ENCODE results near the gene TRAPPC12. TPM values are rescaled to one million over a fixed set of nuclear protein-coding genes. Genes with fewer than 3 reads are reported as not detected.
"Not testable (repeated sequence)": the region's sequence is repeated elsewhere in the genome, so short reads cannot be mapped to it uniquely, and the experiment has no call there.

Gene TRAPPC12
- total RNA-seq, 1 donor from 2014 or later = 130 TPM

DNA sequence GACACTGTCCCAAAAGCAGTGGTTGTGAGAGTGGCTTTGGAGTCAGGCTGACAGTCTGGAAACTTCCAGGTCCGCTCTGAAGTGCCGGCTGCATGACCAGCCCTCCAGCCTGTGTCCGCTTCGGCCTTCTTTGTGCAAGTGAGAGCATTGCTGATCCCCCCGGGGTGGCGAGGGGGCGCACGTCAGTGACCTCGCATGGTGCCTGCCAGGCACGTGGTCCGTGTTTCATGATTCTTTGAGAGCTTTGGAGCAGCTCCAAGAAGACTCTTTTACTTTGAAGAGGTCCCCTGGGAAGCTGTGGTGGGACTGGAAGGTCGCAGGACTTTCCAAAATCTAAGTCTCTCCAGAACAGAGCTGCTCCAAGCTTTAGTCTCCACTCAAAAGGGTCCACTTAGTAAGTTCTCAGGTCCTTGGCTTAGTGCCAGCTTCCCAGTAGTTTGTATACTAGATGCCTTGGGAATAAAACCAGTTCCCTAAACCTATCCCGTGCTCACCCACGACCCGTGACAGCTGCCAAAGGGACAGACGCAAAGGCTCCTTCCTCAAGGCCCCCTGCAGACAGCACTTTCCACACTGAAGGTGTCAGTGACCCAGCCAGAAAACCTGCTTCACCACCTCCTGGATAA is 71.0 kb downstream of the TRAPPC12 start:
- peaks cover 14% of the 10 kb centered on the region for H3K36me3 Mint-ChIP-seq (ENCODE audit: unreplicated experiment)
- peaks cover 34% of the 10 kb centered on the region for H3K4me1 Mint-ChIP-seq (ENCODE audit: low read depth, unreplicated experiment)
- peaks cover 6% of the 10 kb centered on the region for H3K9me3 Mint-ChIP-seq (ENCODE audit: unreplicated experiment)
- H3K27ac Mint-ChIP-seq (ENCODE audit: unreplicated experiment) = no peak overlapping the region
- no peak for DNase-seq
- H3K4me3 Mint-ChIP-seq (ENCODE audit: unreplicated experiment) = no peak overlapping the region
- peaks cover 2% of the 10 kb centered on the region for H3K27me3 Mint-ChIP-seq (ENCODE audit: unreplicated experiment)
- TF ChIP-seq, protein P1, sequence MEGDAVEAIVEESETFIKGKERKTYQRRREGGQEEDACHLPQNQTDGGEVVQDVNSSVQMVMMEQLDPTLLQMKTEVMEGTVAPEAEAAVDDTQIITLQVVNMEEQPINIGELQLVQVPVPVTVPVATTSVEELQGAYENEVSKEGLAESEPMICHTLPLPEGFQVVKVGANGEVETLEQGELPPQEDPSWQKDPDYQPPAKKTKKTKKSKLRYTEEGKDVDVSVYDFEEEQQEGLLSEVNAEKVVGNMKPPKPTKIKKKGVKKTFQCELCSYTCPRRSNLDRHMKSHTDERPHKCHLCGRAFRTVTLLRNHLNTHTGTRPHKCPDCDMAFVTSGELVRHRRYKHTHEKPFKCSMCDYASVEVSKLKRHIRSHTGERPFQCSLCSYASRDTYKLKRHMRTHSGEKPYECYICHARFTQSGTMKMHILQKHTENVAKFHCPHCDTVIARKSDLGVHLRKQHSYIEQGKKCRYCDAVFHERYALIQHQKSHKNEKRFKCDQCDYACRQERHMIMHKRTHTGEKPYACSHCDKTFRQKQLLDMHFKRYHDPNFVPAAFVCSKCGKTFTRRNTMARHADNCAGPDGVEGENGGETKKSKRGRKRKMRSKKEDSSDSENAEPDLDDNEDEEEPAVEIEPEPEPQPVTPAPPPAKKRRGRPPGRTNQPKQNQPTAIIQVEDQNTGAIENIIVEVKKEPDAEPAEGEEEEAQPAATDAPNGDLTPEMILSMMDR (IDR thresholded peaks at IDR 0.05; ENCODE audit: partially characterized antibody, unreplicated experiment) = no peak

DNA sequence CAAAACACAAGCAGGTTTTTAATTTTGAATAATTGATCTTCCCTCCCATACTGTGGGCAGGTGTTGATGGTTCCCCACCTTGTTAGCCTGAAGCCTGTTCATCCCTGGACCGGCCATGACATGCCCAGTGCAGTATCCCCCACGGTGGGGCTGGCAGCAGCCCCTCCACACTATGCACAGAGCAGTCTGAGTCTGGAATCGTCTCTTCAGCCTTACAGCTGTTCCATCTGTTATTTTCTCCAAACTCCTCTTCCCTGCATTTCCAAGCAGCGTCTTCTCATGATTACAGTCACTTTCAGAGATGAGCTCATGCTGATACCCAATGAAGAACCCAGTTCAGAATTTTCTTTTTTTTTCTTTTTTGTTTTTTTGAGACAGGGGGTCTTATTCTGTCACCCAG is 71.7 kb downstream of the TRAPPC12 start:
- TF ChIP-seq, protein P1 (IDR thresholded peaks at IDR 0.05; ENCODE audit: partially characterized antibody, unreplicated experiment) = no peak
- H3K4me1 Mint-ChIP-seq (ENCODE audit: low read depth, unreplicated experiment) = peaks cover 34% of the 10 kb centered on the region
- H3K9me3 Mint-ChIP-seq (ENCODE audit: unreplicated experiment) = peaks cover 6% of the 10 kb centered on the region
- H3K36me3 Mint-ChIP-seq (ENCODE audit: unreplicated experiment) = peaks cover 14% of the 10 kb centered on the region
- peak overlapping the region; percentile 35 for H3K27ac Mint-ChIP-seq (ENCODE audit: unreplicated experiment)
- no peak for DNase-seq
- peak overlapping the region; percentile 16 for H3K4me3 Mint-ChIP-seq (ENCODE audit: unreplicated experiment)
- peaks cover 2% of the 10 kb centered on the region for H3K27me3 Mint-ChIP-seq (ENCODE audit: unreplicated experiment)

GRCh38 chr2:3451926-3452671 is 72.6 kb downstream of the TRAPPC12 start:
- H3K4me3 Mint-ChIP-seq (ENCODE audit: unreplicated experiment) = no peak overlapping the region
- H3K4me1 Mint-ChIP-seq (ENCODE audit: low read depth, unreplicated experiment) = peaks cover 34% of the 10 kb centered on the region
- no peak for DNase-seq
- H3K27ac Mint-ChIP-seq (ENCODE audit: unreplicated experiment) = no peak overlapping the region
- peaks cover 14% of the 10 kb centered on the region for H3K36me3 Mint-ChIP-seq (ENCODE audit: unreplicated experiment)
- TF ChIP-seq, protein P1 (IDR thresholded peaks at IDR 0.05; ENCODE audit: partially characterized antibody, unreplicated experiment) = no peak
- H3K27me3 Mint-ChIP-seq (ENCODE audit: unreplicated experiment) = peaks cover 2% of the 10 kb centered on the region
- peaks cover 6% of the 10 kb centered on the region for H3K9me3 Mint-ChIP-seq (ENCODE audit: unreplicated experiment)

DNA sequence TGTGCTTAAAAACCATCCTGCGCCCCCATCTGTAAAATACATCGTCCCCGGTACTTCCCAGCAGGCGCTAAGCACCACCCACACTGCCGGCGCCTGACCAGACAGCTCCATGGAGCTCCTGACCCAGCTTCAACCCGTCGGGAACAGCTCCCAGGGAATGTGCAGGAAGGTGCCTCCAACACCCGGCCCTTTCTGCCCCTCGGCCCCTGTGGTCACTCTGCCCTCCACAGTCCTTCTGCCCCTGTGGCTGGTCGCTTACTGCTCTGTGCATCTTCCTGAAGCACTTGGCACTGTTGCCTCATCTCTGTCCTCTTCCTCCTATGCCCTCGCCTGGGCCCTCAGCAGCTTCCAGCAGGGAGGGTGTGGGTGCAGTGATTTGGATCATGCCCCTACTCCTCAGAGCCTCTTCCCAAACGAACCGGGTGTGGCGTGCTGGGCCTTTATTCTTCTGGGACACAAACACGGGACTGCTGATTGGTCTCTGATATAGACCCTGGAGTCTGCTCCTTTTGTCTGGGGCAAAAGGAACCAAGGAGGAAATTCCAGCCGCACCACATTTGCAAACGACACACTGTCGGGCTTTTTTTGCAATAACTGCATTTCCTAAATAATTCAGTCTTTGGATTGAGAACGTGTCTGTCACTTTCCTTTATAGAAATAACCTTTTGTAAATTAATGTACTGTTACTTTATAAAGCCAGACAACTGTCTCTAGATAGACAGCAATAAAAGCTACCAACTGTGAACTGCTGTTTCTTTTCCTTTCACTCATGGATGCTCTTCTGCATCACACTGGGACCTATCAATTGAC is 73.9 kb downstream of the TRAPPC12 start:
- peaks cover 4% of the 10 kb centered on the region for H3K9me3 Mint-ChIP-seq (ENCODE audit: unreplicated experiment)
- DNase-seq = no peak
- TF ChIP-seq, protein P1 (IDR thresholded peaks at IDR 0.05; ENCODE audit: partially characterized antibody, unreplicated experiment) = no peak
- H3K36me3 Mint-ChIP-seq (ENCODE audit: unreplicated experiment) = peaks cover 17% of the 10 kb centered on the region
- peaks cover 34% of the 10 kb centered on the region for H3K4me1 Mint-ChIP-seq (ENCODE audit: low read depth, unreplicated experiment)
- no peak overlapping the region for H3K27ac Mint-ChIP-seq (ENCODE audit: unreplicated experiment)
- peaks cover 2% of the 10 kb centered on the region for H3K27me3 Mint-ChIP-seq (ENCODE audit: unreplicated experiment)
- no peak overlapping the region for H3K4me3 Mint-ChIP-seq (ENCODE audit: unreplicated experiment)

DNA sequence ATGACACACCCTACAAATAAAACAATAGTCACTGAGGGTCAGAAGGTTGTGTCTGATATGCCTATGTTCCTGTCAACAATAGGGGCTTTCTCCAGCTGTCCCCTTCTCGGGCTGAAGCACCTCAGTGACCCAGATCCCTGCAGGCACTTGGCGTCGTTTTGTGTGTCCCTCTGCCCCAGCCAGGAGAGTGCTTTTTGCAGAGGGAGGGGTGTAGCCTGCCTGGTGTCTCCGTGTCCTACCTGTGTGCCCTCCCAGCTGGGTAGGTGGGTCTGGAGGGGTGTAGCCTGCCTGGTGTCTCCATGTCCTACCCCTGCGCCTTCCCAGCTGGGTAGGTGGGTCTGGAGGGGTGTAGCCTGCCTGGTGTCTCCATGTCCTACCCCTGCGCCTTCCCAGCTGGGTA is 74.5 kb downstream of the TRAPPC12 start:
- not testable (repeated sequence) for H3K4me3 Mint-ChIP-seq (ENCODE audit: unreplicated experiment); H3K9me3 Mint-ChIP-seq (ENCODE audit: unreplicated experiment); H3K27me3 Mint-ChIP-seq (ENCODE audit: unreplicated experiment); H3K27ac Mint-ChIP-seq (ENCODE audit: unreplicated experiment); DNase-seq
- H3K36me3 Mint-ChIP-seq (ENCODE audit: unreplicated experiment) = peaks cover 18% of the 10 kb centered on the region
- peaks cover 34% of the 10 kb centered on the region for H3K4me1 Mint-ChIP-seq (ENCODE audit: low read depth, unreplicated experiment)

Data from glutamatergic neuron (in vitro differentiated cells).